Measurements from ENCODE around the gene CYRIA. TPM values are rescaled to one million over a fixed set of nuclear protein-coding genes. Genes with fewer than 3 reads are reported as not detected.
A peak's percentile ranks its signal among the peaks of the same experiment; 100 is the strongest.

Gene CYRIA
- total and polyA plus RNA-seq, 8 donors: under 0.01 to 12.7 (median 3.3) TPM

DNA sequence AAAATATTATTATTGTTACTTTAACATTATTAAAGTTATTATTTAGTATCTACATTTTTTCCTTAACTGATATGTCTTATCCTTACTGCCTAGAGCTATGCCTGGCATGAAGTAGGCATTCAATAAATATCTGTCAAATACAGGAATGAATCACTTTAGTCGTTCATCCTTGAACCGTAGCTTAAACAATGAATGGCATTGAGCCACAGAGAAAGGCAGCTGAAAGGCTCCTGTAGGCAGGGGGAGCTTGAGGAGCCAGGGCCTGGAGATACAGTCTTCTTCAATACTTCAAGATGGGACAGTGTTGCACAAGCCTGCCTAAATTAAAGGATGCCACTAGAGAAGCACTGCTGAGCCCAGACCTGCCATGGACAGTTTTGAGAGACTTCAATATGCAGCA is 22.5 kb downstream of the CYRIA start:
- H3K4me1 ChIP-seq: peaks cover 0 to 40% (median 19%) of the 10 kb centered on the region in 4 donors
- 27 to 46% (median 35%) methylated on average over 2 of the region's 2 CpGs for WGBS, 5 donors
- H3K9me3 ChIP-seq: no peaks in the 10 kb centered on the region
- no peak for TF ChIP-seq POLR2A (IDR thresholded peaks at IDR 0.05)
- no peak for TF ChIP-seq POLR2AphosphoS5 (IDR thresholded peaks at IDR 0.05)
- no peak for TF ChIP-seq CTCF (IDR thresholded peaks at IDR 0.05)
- no peak for TF ChIP-seq EP300 (IDR thresholded peaks at IDR 0.05)
- no peak overlapping the region for H3K27ac ChIP-seq
- DNase-seq: no peak
- no peaks in the 10 kb centered on the region for H3K27me3 ChIP-seq
- no peak overlapping the region for H3K4me3 ChIP-seq
- intact Hi-C loops (cut with DNase I; ENCODE audit: low total_unique reads): no loop called here
- H3K36me3 ChIP-seq: no peaks in the 10 kb centered on the region

DNA sequence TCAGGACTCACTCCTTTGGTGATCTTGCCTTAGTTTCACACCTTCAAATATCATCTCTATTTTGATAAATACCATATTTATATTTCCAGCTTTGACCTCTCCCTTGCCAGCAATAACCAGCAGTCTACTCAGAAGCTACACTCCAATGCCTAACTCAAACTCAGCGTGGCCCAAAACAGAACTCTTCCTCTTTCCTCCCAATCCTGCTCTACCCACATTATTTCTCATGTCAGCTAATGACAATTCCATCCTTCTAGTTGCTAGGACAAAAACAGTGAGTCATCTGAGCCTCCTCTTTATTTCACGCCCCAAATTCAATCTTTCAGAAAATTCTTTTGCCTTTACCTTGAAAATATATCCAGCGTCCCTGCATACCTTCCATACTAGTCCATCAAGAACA is 23.5 kb downstream of the CYRIA start:
- Histone ChIP-seq H3K4me3 (no peak overlapping the region), H3K36me3 (no peaks in the 10 kb centered on the region), H3K9me3 (no peaks in the 10 kb centered on the region), H3K4me1 (peaks cover 0 to 40% (median 19%) of the 10 kb centered on the region in 4 donors), H3K27ac (no peak overlapping the region), H3K27me3 (no peaks in the 10 kb centered on the region)
- DNase-seq: no peak
- WGBS, 5 donors: 81 to 98% (median 94%) methylated on average over 3 of the region's 3 CpGs
- no peak for TF ChIP-seq CTCF (IDR thresholded peaks at IDR 0.05)
- TF ChIP-seq EP300 (IDR thresholded peaks at IDR 0.05): no peak
- no peak for TF ChIP-seq POLR2A (IDR thresholded peaks at IDR 0.05)
- TF ChIP-seq POLR2AphosphoS5 (IDR thresholded peaks at IDR 0.05): no peak
- intact Hi-C loops (cut with DNase I; ENCODE audit: low total_unique reads): no loop called here

DNA sequence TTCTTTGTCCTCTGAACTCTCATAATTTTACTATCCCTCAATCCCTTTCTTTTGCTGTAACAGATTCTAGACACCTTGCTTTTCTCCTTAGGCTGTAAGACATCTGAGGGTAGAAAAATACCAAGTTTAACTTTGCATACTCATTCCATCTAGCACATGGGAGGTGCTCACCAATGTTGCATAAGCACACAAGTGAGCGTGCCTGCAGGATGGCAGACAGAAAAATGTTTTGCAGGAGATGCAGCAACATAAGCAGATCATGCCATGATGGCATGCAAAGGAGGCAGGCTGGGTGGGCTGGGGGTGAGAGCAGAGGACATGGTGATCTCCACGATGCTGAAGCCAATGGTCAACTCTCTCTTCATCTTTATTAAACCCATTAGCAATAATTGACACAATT is 24.1 kb downstream of the CYRIA start:
- H3K27me3 ChIP-seq: no peaks in the 10 kb centered on the region
- WGBS, 5 donors: 83 to 95% (median 85%) methylated on average over 2 of the region's 2 CpGs
- intact Hi-C loops (cut with DNase I; ENCODE audit: low total_unique reads): no loop called here
- H3K9me3 ChIP-seq: no peaks in the 10 kb centered on the region
- no peak overlapping the region for H3K27ac ChIP-seq
- H3K36me3 ChIP-seq: no peaks in the 10 kb centered on the region
- DNase-seq: no peak
- H3K4me1 ChIP-seq: peaks cover 0 to 40% (median 19%) of the 10 kb centered on the region in 4 donors
- no peak for TF ChIP-seq EP300 (IDR thresholded peaks at IDR 0.05)
- TF ChIP-seq POLR2A (IDR thresholded peaks at IDR 0.05): no peak
- no peak for TF ChIP-seq CTCF (IDR thresholded peaks at IDR 0.05)
- no peak for TF ChIP-seq POLR2AphosphoS5 (IDR thresholded peaks at IDR 0.05)
- H3K4me3 ChIP-seq: no peak overlapping the region

DNA sequence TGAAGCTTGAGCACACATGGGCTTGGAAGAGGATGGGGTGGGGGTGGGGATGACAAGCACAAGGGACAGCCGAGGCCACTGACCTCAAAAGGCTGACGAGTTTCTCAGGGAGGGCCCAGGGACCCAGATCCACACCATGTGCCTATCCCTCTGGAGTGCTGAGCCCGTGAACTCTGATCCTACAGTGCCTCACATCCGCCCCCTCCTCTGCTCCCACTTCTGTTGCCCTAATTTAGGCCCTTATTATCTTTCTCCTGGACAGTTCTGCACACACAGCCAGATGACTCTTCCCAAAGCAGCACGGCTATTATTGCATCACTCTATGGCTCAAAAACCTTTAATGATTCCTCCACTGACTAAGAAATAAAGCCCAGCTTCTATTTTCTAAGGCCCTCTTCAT is 24.8 kb downstream of the CYRIA start:
- Histone ChIP-seq H3K36me3 (no peaks in the 10 kb centered on the region), H3K27me3 (no peaks in the 10 kb centered on the region), H3K27ac (no peak overlapping the region), H3K4me1 (peaks cover 0 to 36% (median 18%) of the 10 kb centered on the region in 4 donors), H3K9me3 (no peaks in the 10 kb centered on the region), H3K4me3 (no peak overlapping the region)
- intact Hi-C loops (cut with DNase I; ENCODE audit: low total_unique reads): no loop called here
- TF ChIP-seq EP300 (IDR thresholded peaks at IDR 0.05): no peak
- peak in 1 of 2 donors; percentile 26 for DNase-seq
- whole genome bisulfite sequencing, 5 donors: 66 to 82% (median 72%) methylated on average over 5 of the region's 5 CpGs

- 87 to 91% (median 88%) methylated on average over 8 to 9 of the region's 9 CpGs for WGBS, 5 donors
- intact Hi-C loops (cut with DNase I; ENCODE audit: low total_unique reads): no loop called here
- Histone ChIP-seq H3K36me3 (no peaks in the 10 kb centered on the region), H3K9me3 (no peaks in the 10 kb centered on the region), H3K4me1 (peaks cover 0 to 29% (median 15%) of the 10 kb centered on the region in 4 donors), H3K27ac (no peak overlapping the region), H3K27me3 (no peaks in the 10 kb centered on the region), H3K4me3 (no peak overlapping the region)
- no peak for DNase-seq
- TF ChIP-seq POLR2A (IDR thresholded peaks at IDR 0.05) (no peak), EP300 (IDR thresholded peaks at IDR 0.05) (no peak), CTCF (IDR thresholded peaks at IDR 0.05) (no peak), POLR2AphosphoS5 (IDR thresholded peaks at IDR 0.05) (no peak)
Observed at GRCh38 chr2:16640001-16640700, 25.5 kb downstream of the CYRIA start.

Data from stomach (tissue), 9 donors.